ENCODE data around the gene IRAK3.

DNA sequence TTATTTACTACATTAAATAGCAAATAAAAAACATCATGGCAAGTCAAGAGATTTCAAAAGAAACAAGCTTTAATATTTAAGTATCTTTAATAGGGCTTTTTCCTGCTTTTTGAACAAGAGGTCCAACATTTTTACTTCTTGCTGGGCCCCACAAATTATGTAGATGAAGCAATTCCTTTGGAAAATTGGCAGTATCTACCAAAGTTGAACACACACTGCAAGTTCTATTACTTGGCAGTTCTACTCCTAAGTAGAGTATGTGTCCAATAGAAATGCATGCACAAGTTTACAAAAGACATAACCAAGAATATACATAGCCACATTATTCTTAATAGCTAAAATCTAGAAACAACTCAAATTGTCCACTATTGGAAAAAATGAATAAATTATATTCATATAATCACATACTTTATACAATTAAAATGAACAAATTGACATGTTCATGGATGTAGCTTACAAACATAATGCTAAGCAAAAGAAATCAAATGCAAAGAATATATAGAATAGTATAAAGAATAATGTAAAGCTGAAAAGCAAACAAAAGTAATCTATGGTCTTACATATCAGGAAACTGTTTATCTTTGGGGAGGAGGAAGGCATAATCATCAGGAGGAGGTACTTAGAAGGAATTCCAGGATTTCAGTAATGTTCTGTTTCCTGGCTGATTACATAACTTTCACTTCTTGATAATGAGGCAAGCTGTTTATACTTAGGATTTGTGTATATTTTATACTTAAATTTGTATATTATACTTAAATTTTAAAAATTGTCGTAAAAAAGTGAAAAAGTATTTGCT lies 12.7 kb upstream of the IRAK3 start:
- TF ChIP-seq, protein P1, sequence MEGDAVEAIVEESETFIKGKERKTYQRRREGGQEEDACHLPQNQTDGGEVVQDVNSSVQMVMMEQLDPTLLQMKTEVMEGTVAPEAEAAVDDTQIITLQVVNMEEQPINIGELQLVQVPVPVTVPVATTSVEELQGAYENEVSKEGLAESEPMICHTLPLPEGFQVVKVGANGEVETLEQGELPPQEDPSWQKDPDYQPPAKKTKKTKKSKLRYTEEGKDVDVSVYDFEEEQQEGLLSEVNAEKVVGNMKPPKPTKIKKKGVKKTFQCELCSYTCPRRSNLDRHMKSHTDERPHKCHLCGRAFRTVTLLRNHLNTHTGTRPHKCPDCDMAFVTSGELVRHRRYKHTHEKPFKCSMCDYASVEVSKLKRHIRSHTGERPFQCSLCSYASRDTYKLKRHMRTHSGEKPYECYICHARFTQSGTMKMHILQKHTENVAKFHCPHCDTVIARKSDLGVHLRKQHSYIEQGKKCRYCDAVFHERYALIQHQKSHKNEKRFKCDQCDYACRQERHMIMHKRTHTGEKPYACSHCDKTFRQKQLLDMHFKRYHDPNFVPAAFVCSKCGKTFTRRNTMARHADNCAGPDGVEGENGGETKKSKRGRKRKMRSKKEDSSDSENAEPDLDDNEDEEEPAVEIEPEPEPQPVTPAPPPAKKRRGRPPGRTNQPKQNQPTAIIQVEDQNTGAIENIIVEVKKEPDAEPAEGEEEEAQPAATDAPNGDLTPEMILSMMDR (IDR thresholded peaks at IDR 0.05 in 2 of 3, conservative IDR thresholded peaks at IDR 0.05 in 1 of 3; ENCODE audit: borderline replicate concordance in 1 of 3, insufficient read depth in 1 of 3, low read depth in 2 of 3, low read length in 2 of 3), result no peak
- TF ChIP-seq EZH2 (IDR thresholded peaks at IDR 0.05) (no peak), SP1 (IDR thresholded peaks at IDR 0.05; ENCODE audit: low read depth) (no peak), ZFX (IDR thresholded peaks at IDR 0.05) (no peak), POLR2A (IDR thresholded peaks at IDR 0.05; ENCODE audit: borderline replicate concordance, extremely low read depth, insufficient read depth, insufficient read length) (no peak), CBX3 (IDR thresholded peaks at IDR 0.05; ENCODE audit: low read depth) (no peak), CEBPB (IDR thresholded peaks at IDR 0.05; ENCODE audit: low read depth) (no peak), TCF7L2 (IDR thresholded peaks at IDR 0.05; ENCODE audit: borderline replicate concordance, extremely low read depth, insufficient read depth, insufficient read length) (no peak), POLR2AphosphoS5 (IDR thresholded peaks at IDR 0.05; ENCODE audit: low read depth, low read length) (no peak), FOSL1 (IDR thresholded peaks at IDR 0.05; ENCODE audit: low read depth) (no peak), YY1 (IDR thresholded peaks at IDR 0.05; ENCODE audit: extremely low read depth, insufficient replicate concordance, low read depth, low read length) (no peak)
- TF ChIP-seq, protein P2, sequence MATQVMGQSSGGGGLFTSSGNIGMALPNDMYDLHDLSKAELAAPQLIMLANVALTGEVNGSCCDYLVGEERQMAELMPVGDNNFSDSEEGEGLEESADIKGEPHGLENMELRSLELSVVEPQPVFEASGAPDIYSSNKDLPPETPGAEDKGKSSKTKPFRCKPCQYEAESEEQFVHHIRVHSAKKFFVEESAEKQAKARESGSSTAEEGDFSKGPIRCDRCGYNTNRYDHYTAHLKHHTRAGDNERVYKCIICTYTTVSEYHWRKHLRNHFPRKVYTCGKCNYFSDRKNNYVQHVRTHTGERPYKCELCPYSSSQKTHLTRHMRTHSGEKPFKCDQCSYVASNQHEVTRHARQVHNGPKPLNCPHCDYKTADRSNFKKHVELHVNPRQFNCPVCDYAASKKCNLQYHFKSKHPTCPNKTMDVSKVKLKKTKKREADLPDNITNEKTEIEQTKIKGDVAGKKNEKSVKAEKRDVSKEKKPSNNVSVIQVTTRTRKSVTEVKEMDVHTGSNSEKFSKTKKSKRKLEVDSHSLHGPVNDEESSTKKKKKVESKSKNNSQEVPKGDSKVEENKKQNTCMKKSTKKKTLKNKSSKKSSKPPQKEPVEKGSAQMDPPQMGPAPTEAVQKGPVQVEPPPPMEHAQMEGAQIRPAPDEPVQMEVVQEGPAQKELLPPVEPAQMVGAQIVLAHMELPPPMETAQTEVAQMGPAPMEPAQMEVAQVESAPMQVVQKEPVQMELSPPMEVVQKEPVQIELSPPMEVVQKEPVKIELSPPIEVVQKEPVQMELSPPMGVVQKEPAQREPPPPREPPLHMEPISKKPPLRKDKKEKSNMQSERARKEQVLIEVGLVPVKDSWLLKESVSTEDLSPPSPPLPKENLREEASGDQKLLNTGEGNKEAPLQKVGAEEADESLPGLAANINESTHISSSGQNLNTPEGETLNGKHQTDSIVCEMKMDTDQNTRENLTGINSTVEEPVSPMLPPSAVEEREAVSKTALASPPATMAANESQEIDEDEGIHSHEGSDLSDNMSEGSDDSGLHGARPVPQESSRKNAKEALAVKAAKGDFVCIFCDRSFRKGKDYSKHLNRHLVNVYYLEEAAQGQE (IDR thresholded peaks at IDR 0.05; ENCODE audit: low read depth), result no peak
- TF ChIP-seq, protein P3, sequence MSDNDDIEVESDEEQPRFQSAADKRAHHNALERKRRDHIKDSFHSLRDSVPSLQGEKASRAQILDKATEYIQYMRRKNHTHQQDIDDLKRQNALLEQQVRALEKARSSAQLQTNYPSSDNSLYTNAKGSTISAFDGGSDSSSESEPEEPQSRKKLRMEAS (IDR thresholded peaks at IDR 0.05), result no peak
